ENCODE results near the gene ELOVL7. TPM values are rescaled to one million over a fixed set of nuclear protein-coding genes. Genes with fewer than 3 reads are reported as not detected.

The ELOVL7 gene
- total RNA-seq, 1 experiment from 2014 or later, result 20.0 TPM

DNA sequence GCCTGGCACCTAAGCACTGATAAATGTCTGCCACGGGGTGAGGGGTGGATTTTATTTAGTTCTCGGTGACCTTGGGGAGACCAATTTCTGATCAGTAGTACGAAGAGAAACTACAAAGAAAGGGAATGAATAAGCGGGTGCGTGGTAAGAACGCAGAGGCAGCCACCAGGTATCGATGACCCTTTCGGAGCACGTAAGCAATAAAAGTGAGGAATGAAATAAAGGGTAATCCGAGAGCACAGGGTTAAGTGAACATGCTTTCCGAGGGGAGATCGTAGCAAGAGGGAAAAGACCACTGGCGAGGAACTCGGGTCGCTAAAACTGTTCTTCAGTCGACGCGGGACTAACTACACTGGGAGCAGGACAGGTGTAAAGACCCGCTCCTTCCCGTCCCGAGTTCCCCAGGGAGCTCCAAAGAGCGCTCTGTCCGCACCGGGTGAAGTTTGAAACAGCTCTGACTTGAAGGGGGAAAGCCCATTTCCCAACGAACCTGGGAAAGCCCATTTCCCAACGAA is 1.1 kb downstream of the ELOVL7 start:
- TF ChIP-seq POLR2AphosphoS5 (IDR thresholded peaks at IDR 0.05; ENCODE audit: low read depth, low read length) (no peak), ZFX (IDR thresholded peaks at IDR 0.05) (no peak), FOSL1 (IDR thresholded peaks at IDR 0.05; ENCODE audit: low read depth) (no peak), CEBPB (IDR thresholded peaks at IDR 0.05; ENCODE audit: low read depth) (no peak), ZNF274 (IDR thresholded peaks at IDR 0.05; ENCODE audit: low read depth, low read length) (no peak), EZH2 (IDR thresholded peaks at IDR 0.05) (no peak), SIN3A (IDR thresholded peaks at IDR 0.05; ENCODE audit: low read depth) (no peak), ELF1 (IDR thresholded peaks at IDR 0.05; ENCODE audit: borderline replicate concordance, low read depth) (no peak), RAD21 (IDR thresholded peaks at IDR 0.05; ENCODE audit: low read depth) (no peak), SRF (IDR thresholded peaks at IDR 0.05; ENCODE audit: low read depth) (no peak), YY1 (IDR thresholded peaks at IDR 0.05; ENCODE audit: extremely low read depth, insufficient replicate concordance, low read depth, low read length) (no peak), TCF7L2 (IDR thresholded peaks at IDR 0.05; ENCODE audit: borderline replicate concordance, extremely low read depth, insufficient read depth, insufficient read length) (no peak)
- TF ChIP-seq, protein P1, sequence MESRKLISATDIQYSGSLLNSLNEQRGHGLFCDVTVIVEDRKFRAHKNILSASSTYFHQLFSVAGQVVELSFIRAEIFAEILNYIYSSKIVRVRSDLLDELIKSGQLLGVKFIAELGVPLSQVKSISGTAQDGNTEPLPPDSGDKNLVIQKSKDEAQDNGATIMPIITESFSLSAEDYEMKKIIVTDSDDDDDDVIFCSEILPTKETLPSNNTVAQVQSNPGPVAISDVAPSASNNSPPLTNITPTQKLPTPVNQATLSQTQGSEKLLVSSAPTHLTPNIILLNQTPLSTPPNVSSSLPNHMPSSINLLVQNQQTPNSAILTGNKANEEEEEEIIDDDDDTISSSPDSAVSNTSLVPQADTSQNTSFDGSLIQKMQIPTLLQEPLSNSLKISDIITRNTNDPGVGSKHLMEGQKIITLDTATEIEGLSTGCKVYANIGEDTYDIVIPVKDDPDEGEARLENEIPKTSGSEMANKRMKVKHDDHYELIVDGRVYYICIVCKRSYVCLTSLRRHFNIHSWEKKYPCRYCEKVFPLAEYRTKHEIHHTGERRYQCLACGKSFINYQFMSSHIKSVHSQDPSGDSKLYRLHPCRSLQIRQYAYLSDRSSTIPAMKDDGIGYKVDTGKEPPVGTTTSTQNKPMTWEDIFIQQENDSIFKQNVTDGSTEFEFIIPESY (IDR thresholded peaks at IDR 0.05; ENCODE audit: extremely low read depth, insufficient replicate concordance, low read length), result no peak
- TF ChIP-seq, protein P2, sequence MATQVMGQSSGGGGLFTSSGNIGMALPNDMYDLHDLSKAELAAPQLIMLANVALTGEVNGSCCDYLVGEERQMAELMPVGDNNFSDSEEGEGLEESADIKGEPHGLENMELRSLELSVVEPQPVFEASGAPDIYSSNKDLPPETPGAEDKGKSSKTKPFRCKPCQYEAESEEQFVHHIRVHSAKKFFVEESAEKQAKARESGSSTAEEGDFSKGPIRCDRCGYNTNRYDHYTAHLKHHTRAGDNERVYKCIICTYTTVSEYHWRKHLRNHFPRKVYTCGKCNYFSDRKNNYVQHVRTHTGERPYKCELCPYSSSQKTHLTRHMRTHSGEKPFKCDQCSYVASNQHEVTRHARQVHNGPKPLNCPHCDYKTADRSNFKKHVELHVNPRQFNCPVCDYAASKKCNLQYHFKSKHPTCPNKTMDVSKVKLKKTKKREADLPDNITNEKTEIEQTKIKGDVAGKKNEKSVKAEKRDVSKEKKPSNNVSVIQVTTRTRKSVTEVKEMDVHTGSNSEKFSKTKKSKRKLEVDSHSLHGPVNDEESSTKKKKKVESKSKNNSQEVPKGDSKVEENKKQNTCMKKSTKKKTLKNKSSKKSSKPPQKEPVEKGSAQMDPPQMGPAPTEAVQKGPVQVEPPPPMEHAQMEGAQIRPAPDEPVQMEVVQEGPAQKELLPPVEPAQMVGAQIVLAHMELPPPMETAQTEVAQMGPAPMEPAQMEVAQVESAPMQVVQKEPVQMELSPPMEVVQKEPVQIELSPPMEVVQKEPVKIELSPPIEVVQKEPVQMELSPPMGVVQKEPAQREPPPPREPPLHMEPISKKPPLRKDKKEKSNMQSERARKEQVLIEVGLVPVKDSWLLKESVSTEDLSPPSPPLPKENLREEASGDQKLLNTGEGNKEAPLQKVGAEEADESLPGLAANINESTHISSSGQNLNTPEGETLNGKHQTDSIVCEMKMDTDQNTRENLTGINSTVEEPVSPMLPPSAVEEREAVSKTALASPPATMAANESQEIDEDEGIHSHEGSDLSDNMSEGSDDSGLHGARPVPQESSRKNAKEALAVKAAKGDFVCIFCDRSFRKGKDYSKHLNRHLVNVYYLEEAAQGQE (IDR thresholded peaks at IDR 0.05; ENCODE audit: low read depth), result no peak
- TF ChIP-seq, protein P3, sequence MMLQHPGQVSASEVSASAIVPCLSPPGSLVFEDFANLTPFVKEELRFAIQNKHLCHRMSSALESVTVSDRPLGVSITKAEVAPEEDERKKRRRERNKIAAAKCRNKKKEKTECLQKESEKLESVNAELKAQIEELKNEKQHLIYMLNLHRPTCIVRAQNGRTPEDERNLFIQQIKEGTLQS (IDR thresholded peaks at IDR 0.05), result no peak
- BruUV-seq (replicated peaks), result no TSS peak
- no peaks in the 10 kb centered on the region for H3K36me3 ChIP-seq (ENCODE audit: control insufficient read depth in 1 of 2, insufficient read depth in 2 of 2, low read length in 2 of 2)
- ChIA-PET RAD21 (ENCODE audit: low non-redundant PET in 1 of 2, low total read pairs in 2 of 2, uncharacterized antibody in 2 of 2, unreplicated experiment in 2 of 2) (no interaction called here), POLR2A (interaction anchor here (1.1 to 1.2 kb wide), 2 partner anchors 11 to 143 kb away, joined by 3 read pairs; partner anchors contain the start of gene DEPDC1B), CTCF (no interaction called here)
- H3K9ac ChIP-seq (ENCODE audit: low read length), result peak overlapping the region; percentile 80
- H3K27ac ChIP-seq (ENCODE audit: low read depth, low read length), result peak overlapping the region; percentile 59; the same call in 1 of the 2 replicates
- no peaks in the 10 kb centered on the region for H3K27me3 ChIP-seq (ENCODE audit: insufficient read depth, low read length)
- DNase-seq (ENCODE audit: low read depth, low spot score), result no peak
- H3K9me2 ChIP-seq (ENCODE audit: insufficient read depth), result no peaks in the 10 kb centered on the region
- H3K4me3 ChIP-seq (replicated peaks in 1 of 2; ENCODE audit: low read depth in 1 of 2, low read length in 2 of 2), result peak overlapping the region; percentile 74 to 84
- ATAC-seq, result no peak
- peaks cover 0 to 12% of the 10 kb centered on the region in 2 experiments; a peak in 3 of 4 replicates for H3K4me1 ChIP-seq (ENCODE audit: control insufficient read depth in 1 of 2, insufficient read depth in 2 of 2, low read length in 2 of 2)
- no peak overlapping the region for H2AFZ ChIP-seq (ENCODE audit: low read depth, low read length, poor library complexity, severe bottlenecking)
- H3K79me2 ChIP-seq (ENCODE audit: insufficient read depth, low read length), result peaks cover 31% of the 10 kb centered on the region; the same call in 1 of the 2 replicates
- H3K9me3 ChIP-seq (ENCODE audit: control insufficient read depth in 1 of 2, insufficient read depth in 1 of 2, low read depth in 1 of 2, low read length in 2 of 2), result no peaks in the 10 kb centered on the region
- H4K20me1 ChIP-seq (ENCODE audit: insufficient read depth), result no peaks in the 10 kb centered on the region
- peak overlapping the region; percentile 93 for H3K4me2 ChIP-seq (ENCODE audit: low read length)
- intact Hi-C loops (cut with micrococcal nuclease), result loop anchor here (5.0 kb wide), 2 partner anchors 61 to 141 kb away; partner anchors contain the start of gene DEPDC1B
